H1 (cell line): ENCODE data around the gene ZBTB46. TPM values are rescaled to one million over a fixed set of nuclear protein-coding genes. Genes with fewer than 3 reads are reported as not detected.

Experiments used
- CREB1 ChIP-seq: IDR thresholded peaks from 2 replicates; pipeline ENCODE4 v1.6.1; 2012; ENCODE audit warnings: inconsistent platforms
- EGR1 ChIP-seq: IDR thresholded peaks from 2 replicates; pipeline ENCODE4 v1.6.1; 2011; ENCODE audit warnings: low read depth, low read length, borderline replicate concordance
- GTF2F1 ChIP-seq: IDR thresholded peaks from 2 replicates; pipeline ENCODE4 v1.6.1; 2012; ENCODE audit warnings: low read depth, low read length, improper control_type of control experiment, borderline replicate concordance
- JUND ChIP-seq: IDR thresholded peaks from 2 replicates; pipeline ENCODE4 v1.6.1; 2011; ENCODE audit warnings: mild to moderate bottlenecking, improper control_type of control experiment, low read length
- RAD21 ChIP-seq, 2 experiments: IDR thresholded peaks in 1 of 2; conservative IDR thresholded peaks in 1 of 2; 2 replicates each; pipeline ENCODE4 v1.6.1; 2011; ENCODE audit warnings: low read depth in 2 of 2, low read length in 2 of 2, improper control_type of control experiment in 1 of 2, inconsistent platforms in 1 of 2, mild to moderate bottlenecking in 1 of 2, moderate library complexity in 1 of 2
- YY1 ChIP-seq: IDR thresholded peaks from 2 replicates; pipeline ENCODE4 v1.6.1; 2011; ENCODE audit warnings: low read depth, mild to moderate bottlenecking, low read length
- polyA plus RNA-seq, 7 experiments: library from polyadenylated mRNA; depleted of rRNA in 3 of 7; stranded (reverse) in 5 of 7; unstranded in 2 of 7; fragments of >200 nt in 5 of 7; fragments of 200-250 nt in 2 of 7; gene quantifications; 1 replicate in 5 of 7; 2 replicates in 1 of 7; 4 replicates in 1 of 7; pipeline versions ENCODE4 v1.2.1 to v1.2.3, GENCODE V29; 2011 to 2013; ENCODE audit warnings: missing spikeins in 2 of 7, mixed read lengths in 2 of 7
- total RNA-seq: library from RNA; stranded (reverse); fragmentation: NEBNext Ultra II Directional; extraction: Animal tissue kit (Norgen Biotek cat#: 25700); gene quantifications from 2 replicates; pipeline ENCODE4 v1.2.1, GENCODE V29; 2021
- TF ChIP-seq, protein P1 (sequence below): IDR thresholded peaks from 2 replicates; pipeline ENCODE4 v1.6.1; 2012; ENCODE audit warnings: low read length, inconsistent platforms
- TF ChIP-seq, protein P2 (sequence below), 3 experiments: IDR thresholded peaks; 1 replicate in 2 of 3; 2 replicates in 1 of 3; pipeline versions ENCODE4 v1.5.1 to v1.6.1; 2011; ENCODE audit warnings: low read length in 3 of 3, mild to moderate bottlenecking in 3 of 3, inconsistent platforms in 2 of 3, low read depth in 1 of 3, moderate library complexity in 1 of 3; ENCODE audit not compliant: insufficient read depth in 1 of 3; ENCODE audit errors: control extremely low read depth in 1 of 3

The ZBTB46 gene
- total and polyA plus RNA-seq, 2 of the 8 experiments (the other 6 are each of a cell fraction or from before 2014, with no cell fraction given) = 6.4 to 22.4 TPM

DNA sequence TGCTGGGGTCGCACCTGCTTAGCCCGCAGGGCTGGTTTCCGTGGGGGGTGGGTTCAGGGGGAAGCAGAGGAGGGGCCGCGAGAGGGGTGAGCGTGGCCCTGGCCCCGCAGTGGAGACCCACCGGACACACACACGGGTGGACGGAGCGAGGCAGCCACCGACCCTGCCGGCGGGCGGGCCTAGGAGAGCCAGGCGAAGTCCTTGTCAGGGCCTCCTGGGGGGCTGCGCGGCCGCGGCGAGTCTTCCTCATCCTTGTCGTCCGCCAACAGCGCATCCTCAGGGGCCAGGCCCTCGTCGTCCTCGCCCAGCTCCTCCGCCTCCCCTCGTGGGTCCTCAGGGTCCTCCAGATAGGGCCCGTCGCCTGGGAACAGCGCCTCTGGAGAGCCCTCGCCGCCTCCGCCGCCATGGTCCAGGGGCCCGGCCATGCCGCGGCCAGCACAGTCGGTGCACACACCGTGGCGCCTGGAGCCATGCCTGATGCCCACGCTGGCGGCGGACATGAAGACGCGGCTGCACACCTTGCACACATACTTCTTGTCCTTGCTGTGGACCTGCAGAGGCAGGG, 84.2 kb downstream of the ZBTB46 start (continued):
- TF ChIP-seq, protein P1, sequence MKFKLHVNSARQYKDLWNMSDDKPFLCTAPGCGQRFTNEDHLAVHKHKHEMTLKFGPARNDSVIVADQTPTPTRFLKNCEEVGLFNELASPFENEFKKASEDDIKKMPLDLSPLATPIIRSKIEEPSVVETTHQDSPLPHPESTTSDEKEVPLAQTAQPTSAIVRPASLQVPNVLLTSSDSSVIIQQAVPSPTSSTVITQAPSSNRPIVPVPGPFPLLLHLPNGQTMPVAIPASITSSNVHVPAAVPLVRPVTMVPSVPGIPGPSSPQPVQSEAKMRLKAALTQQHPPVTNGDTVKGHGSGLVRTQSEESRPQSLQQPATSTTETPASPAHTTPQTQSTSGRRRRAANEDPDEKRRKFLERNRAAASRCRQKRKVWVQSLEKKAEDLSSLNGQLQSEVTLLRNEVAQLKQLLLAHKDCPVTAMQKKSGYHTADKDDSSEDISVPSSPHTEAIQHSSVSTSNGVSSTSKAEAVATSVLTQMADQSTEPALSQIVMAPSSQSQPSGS = no peak
- TF ChIP-seq, protein P2, sequence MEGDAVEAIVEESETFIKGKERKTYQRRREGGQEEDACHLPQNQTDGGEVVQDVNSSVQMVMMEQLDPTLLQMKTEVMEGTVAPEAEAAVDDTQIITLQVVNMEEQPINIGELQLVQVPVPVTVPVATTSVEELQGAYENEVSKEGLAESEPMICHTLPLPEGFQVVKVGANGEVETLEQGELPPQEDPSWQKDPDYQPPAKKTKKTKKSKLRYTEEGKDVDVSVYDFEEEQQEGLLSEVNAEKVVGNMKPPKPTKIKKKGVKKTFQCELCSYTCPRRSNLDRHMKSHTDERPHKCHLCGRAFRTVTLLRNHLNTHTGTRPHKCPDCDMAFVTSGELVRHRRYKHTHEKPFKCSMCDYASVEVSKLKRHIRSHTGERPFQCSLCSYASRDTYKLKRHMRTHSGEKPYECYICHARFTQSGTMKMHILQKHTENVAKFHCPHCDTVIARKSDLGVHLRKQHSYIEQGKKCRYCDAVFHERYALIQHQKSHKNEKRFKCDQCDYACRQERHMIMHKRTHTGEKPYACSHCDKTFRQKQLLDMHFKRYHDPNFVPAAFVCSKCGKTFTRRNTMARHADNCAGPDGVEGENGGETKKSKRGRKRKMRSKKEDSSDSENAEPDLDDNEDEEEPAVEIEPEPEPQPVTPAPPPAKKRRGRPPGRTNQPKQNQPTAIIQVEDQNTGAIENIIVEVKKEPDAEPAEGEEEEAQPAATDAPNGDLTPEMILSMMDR (IDR thresholded peaks at IDR 0.05; ENCODE audit: control extremely low read depth in 1 of 3, insufficient read depth in 1 of 3, low read depth in 1 of 3, low read length in 3 of 3) = no peak
- TF ChIP-seq GTF2F1 (no peak), EGR1 (no peak), JUND (no peak), YY1 (no peak), CREB1 (no peak), RAD21 (IDR thresholded peaks at IDR 0.05 in 1 of 2, conservative IDR thresholded peaks at IDR 0.05 in 1 of 2; ENCODE audit: low read depth in 2 of 2, low read length in 2 of 2) (no peak)
